A549 treated with RU486 at 1 μM for 4 hours (cell line): ENCODE measurements around the gene UBALD1. TPM values are rescaled to one million over a fixed set of nuclear protein-coding genes. Genes with fewer than 3 reads are reported as not detected.

Experiments used
- total RNA-seq: library from RNA; stranded (reverse); fragments of 200-300 nt; extraction: Qiagen RNA extraction; gene quantifications from 5 replicates; pipeline ENCODE4 v1.2.3, GENCODE V29; 2022; ENCODE audit warnings: low read depth

Gene UBALD1
- total RNA-seq = 33.7 to 66.3 TPM (median 62.3 TPM) in 5 replicates

GRCh38 chr16:4614571-4615383 is at the start of gene UBALD1:
Gene UBALD1, minus strand, starts transcription at chr16:4614888. Its CDS starts 91 bp downstream, at chr16:4614797.

GRCh38 chr16:4624015-4624826 is 9.5 kb upstream of the UBALD1 start, which contains the start of gene MGRN1:
Gene MGRN1, plus strand, starts transcription at chr16:4624826. Its CDS starts 135 bp downstream, at chr16:4624961.

Other genes starting within 250 kb of the UBALD1 start
- gene VASN, start 243.0 kb downstream of the UBALD1 start, total RNA-seq = 4.8 to 7.8 TPM (median 6.7 TPM) in 5 replicates
- gene CORO7, start 198.3 kb downstream of the UBALD1 start, total RNA-seq = 11.5 to 18.4 TPM (median 12.9 TPM) in 5 replicates
- gene DNAJA3, start 189.0 kb downstream of the UBALD1 start, total RNA-seq = 59.0 to 72.9 TPM (median 72.5 TPM) in 5 replicates
- gene NMRAL1, start 140.3 kb downstream of the UBALD1 start, total RNA-seq = 41.2 to 47.2 TPM (median 43.5 TPM) in 5 replicates
- gene HMOX2, start 138.5 kb downstream of the UBALD1 start, total RNA-seq = 51.4 to 58.9 TPM (median 55.7 TPM) in 5 replicates
- 9.8 to 12.2 TPM (median 11.0 TPM) in 5 replicates for gene CDIP1, start 76.1 kb downstream of the UBALD1 start, total RNA-seq
- gene C16orf96, start 58.5 kb downstream of the UBALD1 start, total RNA-seq = not detected in 5 replicates
- 33.0 to 44.1 TPM (median 38.6 TPM) in 5 replicates for gene MGRN1, start 9.9 kb upstream of the UBALD1 start, total RNA-seq
- gene NUDT16L1, start 78.7 kb upstream of the UBALD1 start, total RNA-seq = 16.1 to 25.8 TPM (median 23.2 TPM) in 5 replicates
- 22.1 to 26.7 TPM (median 25.3 TPM) in 5 replicates for gene ANKS3, start 119.4 kb upstream of the UBALD1 start, total RNA-seq
- gene DNAAF8, start 119.6 kb upstream of the UBALD1 start, total RNA-seq = 0.91 to 2.0 TPM (median 1.6 TPM) in 5 replicates
- 6.6 to 10.1 TPM (median 7.9 TPM) in 5 replicates for gene ZNF500, start 152.3 kb upstream of the UBALD1 start, total RNA-seq
- gene SEPTIN12, start 173.5 kb upstream of the UBALD1 start, total RNA-seq = not detected in 5 replicates
- gene SMIM22, start 180.5 kb upstream of the UBALD1 start, total RNA-seq = not detected in 5 replicates
- 10.1 to 16.3 TPM (median 14.8 TPM) in 5 replicates for gene ROGDI, start 187.7 kb upstream of the UBALD1 start, total RNA-seq
- 37.5 to 43.5 TPM (median 41.5 TPM) in 5 replicates for gene GLYR1, start 232.4 kb upstream of the UBALD1 start, total RNA-seq
- gene UBN1, start 232.6 kb upstream of the UBALD1 start, total RNA-seq = 23.8 to 29.8 TPM (median 27.4 TPM) in 5 replicates